AG04449 (cell line): ENCODE data around the gene DGKI.

ENCODE experiments used
- CTCF ChIA-PET: fragments of 350-600 bp; formaldehyde crosslinking; extraction: SDS; loops from one replicate; lab custom pipeline; 2021; ENCODE audit warnings: antibody characterized with exemption; lab: Yijun Ruan, JAX
- POLR2A ChIA-PET: fragments of 400-600, 350-600 bp; formaldehyde crosslinking; extraction: SDS; loops from one replicate; lab custom pipeline; 2020; ENCODE audit warnings: antibody characterized with exemption, inconsistent platforms; lab: Yijun Ruan, JAX
- DNase-seq: peaks from one replicate; pipeline ENCODE4 v3.0.0-alpha.2; 2010; ENCODE audit warnings: low read depth, low spot score
- H3K4me3 ChIP-seq: 2 replicates; pipeline ENCODE4 v1.5.1; 2011; ENCODE audit warnings: low read depth, mild to moderate bottlenecking, control low read depth, low read length
- CTCF ChIP-seq: IDR thresholded peaks from one replicate; pipeline ENCODE4 v1.5.1; 2011; ENCODE audit warnings: mild to moderate bottlenecking, moderate library complexity, low read length, control low read depth, inconsistent platforms; ENCODE audit not compliant: insufficient read depth; ENCODE audit errors: missing control alignments

The DGKI gene

GRCh38 chr7:137408126-137408525, 438.6 kb downstream of the DGKI start:
- CTCF ChIA-PET: no interaction called here
- no peak overlapping the region for H3K4me3 ChIP-seq
- TF ChIP-seq CTCF: no peak
- POLR2A ChIA-PET: no interaction called here
- DNase-seq: no peak

GRCh38 chr7:137407078-137407477, 439.7 kb downstream of the DGKI start:
- ChIA-PET POLR2A (no interaction called here), CTCF (no interaction called here)
- no peak overlapping the region for H3K4me3 ChIP-seq
- TF ChIP-seq CTCF: no peak
- no peak for DNase-seq

GRCh38 chr7:137404660-137405317, 442.0 kb downstream of the DGKI start:
- POLR2A ChIA-PET: no interaction called here

GRCh38 chr7:137403353-137403695, 443.4 kb downstream of the DGKI start:
- ChIA-PET CTCF (no interaction called here), POLR2A (no interaction called here)
- TF ChIP-seq CTCF: no peak
- no peak for DNase-seq
- no peak overlapping the region for H3K4me3 ChIP-seq

More at GRCh38 chr7:137404660-137405317, 442.0 kb downstream of the DGKI start:
- no peak for TF ChIP-seq CTCF
- H3K4me3 ChIP-seq: no peak overlapping the region
- no peak for DNase-seq
- CTCF ChIA-PET: no interaction called here

GRCh38 chr7:137402536-137403352, 444.0 kb downstream of the DGKI start:
- CTCF ChIA-PET: interaction anchor here (0.9 kb wide), 1 partner anchor 9 kb away, joined by 3 read pairs; no protein-coding TSS in a partner anchor

More at GRCh38 chr7:137402536-137403352, 444.0 kb downstream of the DGKI start:
- POLR2A ChIA-PET: no interaction called here
- TF ChIP-seq CTCF: no peak
- no peak for DNase-seq
- no peak overlapping the region for H3K4me3 ChIP-seq
